OCI-LY1 (cell line): ENCODE data around the gene HES1.

Experiments used
- EZH2 ChIP-seq: fragments of 200-600 bp; sonication (generic), shearing (Covaris generic); IDR thresholded peaks from 2 replicates; pipeline ENCODE4 v1.8.0; 2017; ENCODE audit warnings: borderline replicate concordance, mixed run types, mild to moderate bottlenecking, antibody characterized with exemption, low read length, moderate library complexity, mixed read lengths
- TF ChIP-seq, protein P1 (sequence below): fragments of 200-600 bp; sonication (generic), shearing (Covaris generic); IDR thresholded peaks from 2 replicates; pipeline ENCODE4 v1.5.1; 2017; ENCODE audit warnings: mild to moderate bottlenecking, antibody characterized with exemption, low read length, moderate library complexity, mixed read lengths

- TF ChIP-seq, protein P1, sequence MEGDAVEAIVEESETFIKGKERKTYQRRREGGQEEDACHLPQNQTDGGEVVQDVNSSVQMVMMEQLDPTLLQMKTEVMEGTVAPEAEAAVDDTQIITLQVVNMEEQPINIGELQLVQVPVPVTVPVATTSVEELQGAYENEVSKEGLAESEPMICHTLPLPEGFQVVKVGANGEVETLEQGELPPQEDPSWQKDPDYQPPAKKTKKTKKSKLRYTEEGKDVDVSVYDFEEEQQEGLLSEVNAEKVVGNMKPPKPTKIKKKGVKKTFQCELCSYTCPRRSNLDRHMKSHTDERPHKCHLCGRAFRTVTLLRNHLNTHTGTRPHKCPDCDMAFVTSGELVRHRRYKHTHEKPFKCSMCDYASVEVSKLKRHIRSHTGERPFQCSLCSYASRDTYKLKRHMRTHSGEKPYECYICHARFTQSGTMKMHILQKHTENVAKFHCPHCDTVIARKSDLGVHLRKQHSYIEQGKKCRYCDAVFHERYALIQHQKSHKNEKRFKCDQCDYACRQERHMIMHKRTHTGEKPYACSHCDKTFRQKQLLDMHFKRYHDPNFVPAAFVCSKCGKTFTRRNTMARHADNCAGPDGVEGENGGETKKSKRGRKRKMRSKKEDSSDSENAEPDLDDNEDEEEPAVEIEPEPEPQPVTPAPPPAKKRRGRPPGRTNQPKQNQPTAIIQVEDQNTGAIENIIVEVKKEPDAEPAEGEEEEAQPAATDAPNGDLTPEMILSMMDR: no peak
- TF ChIP-seq EZH2: no peak
Measured at GRCh38 chr3:194162817-194163584, 27.1 kb downstream of the HES1 start.
